IMR-90 (cell line): Measurements from ENCODE around the gene NAB2. TPM values are rescaled to one million over a fixed set of nuclear protein-coding genes. Genes with fewer than 3 reads are reported as not detected.

ENCODE experiments used
- ATAC-seq: fragments of 200-7000 bp; cut with Tn5 transposase; 2 replicates; pipeline ENCODE4 v1.9.1; 2020; ENCODE audit warnings: low read depth, mild to moderate bottlenecking, moderate library complexity
- BruUV-seq: library from RNA; stranded (reverse); fragments of 400-500 nt; replicated peaks from 2 replicates; lab custom pipeline; 2021; lab: Mats Ljungman, UMichigan
- CTCF ChIA-PET: fragments of 300-600 bp; formaldehyde crosslinking; extraction: SDS; loops from one replicate; lab custom pipeline; 2021; ENCODE audit warnings: antibody characterized with exemption; lab: Yijun Ruan, JAX
- POLR2A ChIA-PET: fragments of 300-600 bp; sonication (Branson Sonifier 250); formaldehyde crosslinking; loops from one replicate; lab custom pipeline; 2022; ENCODE audit warnings: antibody characterized with exemption; ENCODE audit not compliant: unreplicated experiment; lab: Charles Lee
- DNase-seq: peaks from one replicate; pipeline ENCODE4 v3.0.0; 2013
- H2AFZ ChIP-seq: replicated peaks from 2 replicates; pipeline ENCODE3; 2013; ENCODE audit warnings: low read length, mild to moderate bottlenecking; ENCODE audit not compliant: poor library complexity
- H2AK5ac ChIP-seq: 2 replicates; pipeline ENCODE4 v1.6.1; 2013; ENCODE audit warnings: low read depth, low read length, inconsistent platforms
- H2AK9ac ChIP-seq: replicated peaks from 2 replicates; pipeline ENCODE3; 2013; ENCODE audit warnings: mild to moderate bottlenecking, low read depth, low read length, moderate library complexity; ENCODE audit not compliant: poor library complexity
- H2BK120ac ChIP-seq: 2 replicates; pipeline ENCODE4 v1.6.1; 2013; ENCODE audit warnings: low read depth, low read length, inconsistent platforms
- H2BK15ac ChIP-seq: 3 replicates; pipeline ENCODE4 v1.6.1; 2013; ENCODE audit warnings: low read depth, low read length, inconsistent platforms
- H2BK20ac ChIP-seq: 2 replicates; pipeline ENCODE4 v1.6.1; 2013; ENCODE audit warnings: low read depth, mild to moderate bottlenecking, inconsistent platforms, low read length, moderate library complexity
- H2BK5ac ChIP-seq: 2 replicates; pipeline ENCODE4 v1.6.1; 2013; ENCODE audit warnings: mild to moderate bottlenecking, low read depth, low read length, inconsistent platforms; ENCODE audit not compliant: poor library complexity, severe bottlenecking
- H3K14ac ChIP-seq: replicated peaks from 2 replicates; pipeline ENCODE4 v1.6.1; 2013; ENCODE audit warnings: low read depth, low read length, inconsistent platforms
- H3K18ac ChIP-seq: 2 replicates; pipeline ENCODE4 v1.6.1; 2013; ENCODE audit warnings: low read depth, low read length, control low read depth
- H3K23ac ChIP-seq: 2 replicates; pipeline ENCODE4 v1.6.1; 2013; ENCODE audit warnings: low read depth, low read length, inconsistent platforms
- H3K27ac ChIP-seq: 2 replicates; pipeline ENCODE4 v1.5.1; 2013; ENCODE audit warnings: mild to moderate bottlenecking, control low read depth, low read length; ENCODE audit not compliant: insufficient read depth
- H3K27me3 ChIP-seq: 2 replicates; pipeline ENCODE4 v1.6.1; 2013; ENCODE audit warnings: low read length; ENCODE audit not compliant: control insufficient read depth, insufficient read depth
- H3K36me3 ChIP-seq: 2 replicates; pipeline ENCODE4 v1.6.1; 2013; ENCODE audit warnings: low read length, mixed read lengths; ENCODE audit not compliant: control insufficient read depth, insufficient read depth
- H3K4ac ChIP-seq: 2 replicates; pipeline ENCODE4 v1.6.1; 2013; ENCODE audit warnings: low read depth, low read length, inconsistent platforms
- H3K4me1 ChIP-seq: 2 replicates; pipeline ENCODE4 v1.6.1; 2013; ENCODE audit warnings: low read length, mixed read lengths; ENCODE audit not compliant: control insufficient read depth, insufficient read depth
- H3K4me2 ChIP-seq: 2 replicates; pipeline ENCODE4 v1.6.1; 2013; ENCODE audit warnings: low read depth, mild to moderate bottlenecking, control low read depth, low read length, moderate library complexity
- H3K4me3 ChIP-seq: 2 replicates; pipeline ENCODE4 v1.5.1; 2013; ENCODE audit warnings: low read depth, mild to moderate bottlenecking, control low read depth, low read length, moderate library complexity; ENCODE audit not compliant: insufficient read depth
- H3K56ac ChIP-seq: 2 replicates; pipeline ENCODE4 v1.6.1; 2013; ENCODE audit warnings: low read length, inconsistent platforms; ENCODE audit not compliant: insufficient read depth; ENCODE audit errors: extremely low read depth
- H3K79me1 ChIP-seq, 2 experiments: 2 replicates each; pipeline ENCODE4 v1.6.1; 2013; ENCODE audit warnings: low read length in 2 of 2, inconsistent platforms in 1 of 2, low read depth in 1 of 2
- H3K9ac ChIP-seq: 2 replicates; pipeline ENCODE4 v1.6.1; 2013; ENCODE audit warnings: low read depth, low read length, control low read depth
- H3K9me1 ChIP-seq: 2 replicates; pipeline ENCODE4 v1.6.1; 2013; ENCODE audit warnings: low read length, inconsistent platforms; ENCODE audit not compliant: insufficient read depth
- H3K9me3 ChIP-seq: 2 replicates; pipeline ENCODE4 v1.6.1; 2013; ENCODE audit warnings: low read length; ENCODE audit not compliant: control insufficient read depth, insufficient read depth
- H4K20me1 ChIP-seq: 2 replicates; pipeline ENCODE4 v1.6.1; 2013; ENCODE audit warnings: low read length, inconsistent platforms; ENCODE audit not compliant: insufficient read depth
- H4K5ac ChIP-seq: 2 replicates; pipeline ENCODE4 v1.6.1; 2013; ENCODE audit warnings: mild to moderate bottlenecking, low read depth, low read length, control low read depth
- H4K8ac ChIP-seq, 2 experiments: 2 replicates each; pipeline ENCODE4 v1.6.1; 2013; ENCODE audit warnings: low read depth in 2 of 2, low read length in 2 of 2, control low read depth in 1 of 2, inconsistent platforms in 1 of 2
- H4K91ac ChIP-seq: 2 replicates; pipeline ENCODE4 v1.6.1; 2013; ENCODE audit warnings: low read depth, low read length, inconsistent platforms; ENCODE audit not compliant: insufficient read depth
- CTCF ChIP-seq: conservative IDR thresholded peaks from 2 replicates; pipeline ENCODE4 v1.5.1; 2012; ENCODE audit warnings: mild to moderate bottlenecking, low read depth, low read length, improper control_type of control experiment
- MAFK ChIP-seq: IDR thresholded peaks from 2 replicates; pipeline ENCODE4 v1.6.1; 2012; ENCODE audit warnings: low read depth, low read length, improper control_type of control experiment
- MAZ ChIP-seq: IDR thresholded peaks from 2 replicates; pipeline ENCODE4 v1.6.1; 2012; ENCODE audit warnings: low read depth, mild to moderate bottlenecking, low read length, improper control_type of control experiment, moderate library complexity, borderline replicate concordance
- NFE2L2 ChIP-seq: fragments of 150-350 bp; IDR thresholded peaks from 2 replicates; pipeline ENCODE4 v1.6.1; 2016; ENCODE audit warnings: low read depth, mild to moderate bottlenecking, low read length
- RAD21 ChIP-seq: IDR thresholded peaks from 2 replicates; pipeline ENCODE4 v1.6.1; 2012; ENCODE audit warnings: low read length, improper control_type of control experiment
- RFX5 ChIP-seq: IDR thresholded peaks from 2 replicates; pipeline ENCODE4 v1.8.0; 2012; ENCODE audit warnings: low read depth, mild to moderate bottlenecking, low read length, moderate library complexity
- WGBS, 2 experiments: methylation state at CpG; one replicate each; pipeline versions ENCODE4 v1.1.5 to v1.1.7; 2013; ENCODE audit warnings: missing lambda C conversion rate in 2 of 2; ENCODE audit not compliant: insufficient read length in 1 of 2; ENCODE audit errors: extremely low coverage in 2 of 2; 5-methylcytosine and 5-hydroxymethylcytosine counted together
- dilution Hi-C: fragments of 300-500 bp; cut with HindIII; formaldehyde crosslinking; loops from one replicate; pipeline ENCODE4 v1.14.3; 2018; ENCODE audit warnings: low sequenced_read_pairs; ENCODE audit not compliant: unreplicated experiment
- in situ Hi-C: fragments of 300-500 bp; cut with MboI; formaldehyde crosslinking; loops from 3 replicates; pipeline ENCODE4 v1.14.3; 2019; ENCODE audit warnings: low sequenced_read_pairs, inconsistent platforms, mixed read lengths
- intact Hi-C: fragments of 100-400 bp; cut with micrococcal nuclease; formaldehyde crosslinking; loops from 2 replicates; pipeline ENCODE4 v1.10.0; 2022
- polyA plus RNA-seq, 3 experiments: library from polyadenylated mRNA; depleted of rRNA; stranded (reverse); fragments of >200 nt; gene quantifications; 2 replicates each; pipeline ENCODE4 v1.2.3, GENCODE V29; 2012; ENCODE audit warnings: low replicate concordance in 1 of 3
- total RNA-seq: library from RNA; depleted of rRNA; stranded (reverse); fragments of >200 nt; gene quantifications from 2 replicates; pipeline ENCODE4 v1.2.3, GENCODE V29; 2012
- TF ChIP-seq, protein P1 (sequence below): fragments of 150-350 bp; IDR thresholded peaks from 2 replicates; pipeline ENCODE4 v1.6.1; 2017; ENCODE audit warnings: mild to moderate bottlenecking, antibody characterized with exemption, low read length, low read depth

Gene NAB2
- total and polyA plus RNA-seq, 2 of the 4 experiments (the other 2 are of a cell fraction), result 65.1 to 68.8 TPM

GRCh38 chr12:57129321-57129842, 40.5 kb downstream of the NAB2 start:
- Histone ChIP-seq H3K27ac (peak overlapping the region; percentile 100), H3K4ac (peak overlapping the region; percentile 97), H3K36me3 (peaks cover 15% of the 10 kb centered on the region; the same call in 1 of the 2 replicates), H3K9ac (peak overlapping the region; percentile 99), H3K79me1 (peaks cover 19 to 50% of the 10 kb centered on the region in 2 experiments; a peak in 3 of 4 replicates), H2BK20ac (no peak overlapping the region), H3K9me1 (peaks cover 18% of the 10 kb centered on the region), H2BK120ac (peak overlapping the region; percentile 62; the same call in 1 of the 2 replicates), H2BK5ac (peak overlapping the region; percentile 97), H2AFZ (peak overlapping the region; percentile 80), H3K9me3 (no peaks in the 10 kb centered on the region), H2BK15ac (peak overlapping the region; percentile 12; the same call in 1 of the 3 replicates), H4K8ac (peak overlapping the region in 1 of 2 experiments; percentile 80; a peak in 3 of 4 replicates), H3K18ac (peak overlapping the region; percentile 71), H3K4me3 (peak overlapping the region; percentile 90), H3K14ac (peak overlapping the region; percentile 98), H2AK5ac (peak overlapping the region; percentile 71), H2AK9ac (peak overlapping the region; percentile 98), H3K4me2 (peak overlapping the region; percentile 96), H4K5ac (peak overlapping the region; percentile 65), H3K56ac (peak overlapping the region; percentile 86), H3K27me3 (no peaks in the 10 kb centered on the region), H3K23ac (peak overlapping the region; percentile 71), H3K4me1 (peaks cover 28% of the 10 kb centered on the region), H4K20me1 (peaks cover 48% of the 10 kb centered on the region), H4K91ac (peak overlapping the region; percentile 88)
- TF ChIP-seq RAD21, result no peak
- TF ChIP-seq NFE2L2, result no peak
- no peak for TF ChIP-seq MAFK
- no peak for TF ChIP-seq RFX5
- TF ChIP-seq CTCF, result no peak
- TF ChIP-seq, protein P1, sequence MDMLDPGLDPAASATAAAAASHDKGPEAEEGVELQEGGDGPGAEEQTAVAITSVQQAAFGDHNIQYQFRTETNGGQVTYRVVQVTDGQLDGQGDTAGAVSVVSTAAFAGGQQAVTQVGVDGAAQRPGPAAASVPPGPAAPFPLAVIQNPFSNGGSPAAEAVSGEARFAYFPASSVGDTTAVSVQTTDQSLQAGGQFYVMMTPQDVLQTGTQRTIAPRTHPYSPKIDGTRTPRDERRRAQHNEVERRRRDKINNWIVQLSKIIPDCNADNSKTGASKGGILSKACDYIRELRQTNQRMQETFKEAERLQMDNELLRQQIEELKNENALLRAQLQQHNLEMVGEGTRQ, result no peak
- no peak; the same call in 1 of the 2 replicates for TF ChIP-seq MAZ
- 5% methylated on average over 4 of the region's 12 CpGs; no CpG with 5 or more reads in 1 of the 2 experiments for WGBS, 2 experiments
- CTCF ChIA-PET, result no interaction called here
- in situ Hi-C loops (no loop called here), dilution Hi-C loops (no loop called here), intact Hi-C loops (loop anchor here (2.0 kb wide), 1 partner anchor 19 kb away; no protein-coding TSS in a partner anchor)
- no peak for DNase-seq
- POLR2A ChIA-PET, result no interaction called here
- peak; percentile 1 for ATAC-seq
- BruUV-seq, result no TSS peak
